Suprapubic skin (tissue), 4 donors: ENCODE results near the gene SLC22A23. TPM values are rescaled to one million over a fixed set of nuclear protein-coding genes. Genes with fewer than 3 reads are reported as not detected.

Source experiments
- DNase-seq, 2 donors: peaks; one replicate each; pipeline ENCODE4 v3.0.0-alpha.2; 2019; ENCODE audit warnings: low spot score in 2 of 2
- H3K27ac ChIP-seq: fragments of 200-600 bp; sonication (generic); one replicate; pipeline ENCODE4 v1.5.1; 2019
- H3K27me3 ChIP-seq: fragments of 200-600 bp; sonication (generic); one replicate; pipeline ENCODE4 v1.5.1; 2019
- H3K36me3 ChIP-seq: fragments of 200-600 bp; sonication (generic); one replicate; pipeline ENCODE4 v1.5.1; 2019
- H3K4me1 ChIP-seq: fragments of 200-600 bp; sonication (generic); one replicate; pipeline ENCODE4 v1.5.1; 2019
- H3K4me3 ChIP-seq: fragments of 200-600 bp; sonication (generic); one replicate; pipeline ENCODE4 v1.5.1; 2019; ENCODE audit warnings: mild to moderate bottlenecking
- H3K9me3 ChIP-seq: fragments of 200-600 bp; sonication (generic); one replicate; pipeline ENCODE4 v1.5.1; 2019
- CTCF ChIP-seq, 2 donors: fragments of 200-600 bp in 1 of 2; fragments of 450-650 bp in 1 of 2; sonication (generic) in 1 of 2; IDR thresholded peaks; one replicate each; pipeline ENCODE4 v1.5.1; 2016 to 2019; ENCODE audit warnings: antibody characterized with exemption in 2 of 2, mild to moderate bottlenecking in 1 of 2, moderate library complexity in 1 of 2
- EP300 ChIP-seq: sonication (generic); formaldehyde crosslinking; IDR thresholded peaks from one replicate; pipeline ENCODE4 v1.6.1; 2017; ENCODE audit warnings: antibody characterized with exemption
- POLR2A ChIP-seq, 2 donors: fragments of 450-650 bp; IDR thresholded peaks; one replicate each; pipeline ENCODE4 v1.6.1; 2017; ENCODE audit warnings: antibody characterized with exemption in 2 of 2, mild to moderate bottlenecking in 2 of 2, moderate library complexity in 2 of 2
- POLR2AphosphoS5 ChIP-seq, 3 donors: sonication (generic); formaldehyde crosslinking; IDR thresholded peaks; one replicate each; pipeline ENCODE4 v1.6.1; 2017; ENCODE audit warnings: antibody characterized with exemption in 3 of 3
- WGBS: methylation state at CpG from one replicate; pipeline ENCODE4 v1.1.5; 2018; 5-methylcytosine and 5-hydroxymethylcytosine counted together
- total RNA-seq, 4 donors: library from RNA; depleted of rRNA; stranded (reverse); fragments of >200 nt; gene quantifications; one replicate each; pipeline ENCODE4 v1.1.0, GENCODE V29; 2016

SLC22A23 gene
- total RNA-seq, 4 donors from 2014 or later, result 38.2 to 59.8 (median 48.1) TPM

- Histone ChIP-seq H3K36me3 (no peaks in the 10 kb centered on the region), H3K27me3 (no peaks in the 10 kb centered on the region), H3K27ac (peak overlapping the region; percentile 4), H3K9me3 (no peaks in the 10 kb centered on the region), H3K4me1 (peaks cover 59% of the 10 kb centered on the region), H3K4me3 (no peak overlapping the region)
- no peak for DNase-seq
- TF ChIP-seq POLR2A (IDR thresholded peaks at IDR 0.05) (no peak), CTCF (IDR thresholded peaks at IDR 0.05) (no peak), EP300 (no peak), POLR2AphosphoS5 (IDR thresholded peaks at IDR 0.05) (no peak)
- 65% methylated on average over 2 of the region's 2 CpGs for WGBS
Measured at GRCh38 chr6:3425574-3425973, 31.3 kb downstream of the SLC22A23 start.

GRCh38 chr6:3424185-3424927 lies 32.5 kb downstream of the SLC22A23 start:
- no peak for TF ChIP-seq EP300
- no peak for TF ChIP-seq POLR2A (IDR thresholded peaks at IDR 0.05)
- H3K4me1 ChIP-seq, result peaks cover 61% of the 10 kb centered on the region
- no peaks in the 10 kb centered on the region for H3K27me3 ChIP-seq
- H3K27ac ChIP-seq, result no peak overlapping the region
- H3K36me3 ChIP-seq, result no peaks in the 10 kb centered on the region
- WGBS, result 95% methylated on average over 9 of the region's 9 CpGs
- no peak overlapping the region for H3K4me3 ChIP-seq
- DNase-seq, result no peak
- H3K9me3 ChIP-seq, result no peaks in the 10 kb centered on the region

DNA sequence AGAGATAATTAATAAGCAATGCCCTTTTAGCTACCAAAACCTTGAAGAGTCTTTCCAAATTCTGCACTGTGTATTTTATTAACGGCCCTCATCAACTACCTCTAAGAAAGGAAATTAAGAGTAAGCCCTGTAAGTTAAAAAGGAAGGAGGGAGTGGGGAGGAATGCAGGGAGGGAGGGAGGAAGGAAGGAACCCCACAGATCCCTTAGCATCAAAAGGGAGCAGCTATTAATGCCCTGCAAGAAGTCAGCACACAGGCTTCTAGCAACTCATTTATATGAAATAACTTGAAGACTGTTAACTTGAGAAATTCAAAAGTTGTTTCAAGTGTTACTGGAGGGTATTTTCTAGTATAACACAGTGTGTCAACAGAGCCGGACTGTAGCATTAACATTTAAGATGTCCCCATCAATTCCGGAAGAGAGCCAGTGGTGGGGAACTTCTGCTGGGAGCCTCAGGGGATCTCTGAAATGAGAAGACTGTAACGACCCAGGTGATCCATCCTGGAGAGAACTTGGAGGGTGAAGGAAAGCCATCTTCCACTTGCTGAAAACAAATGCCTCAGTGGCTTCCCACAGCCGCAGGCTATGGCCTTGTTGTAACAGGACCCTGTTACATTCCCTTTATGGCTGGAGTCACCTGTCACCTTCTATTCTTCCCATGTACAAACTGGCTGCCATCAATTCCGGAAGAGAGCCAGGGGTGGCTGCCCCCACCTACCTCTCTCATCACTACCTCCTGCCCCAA lies 33.2 kb downstream of the SLC22A23 start:
- Histone ChIP-seq H3K27me3 (no peaks in the 10 kb centered on the region), H3K4me1 (peaks cover 60% of the 10 kb centered on the region), H3K27ac (no peak overlapping the region), H3K36me3 (no peaks in the 10 kb centered on the region), H3K9me3 (no peaks in the 10 kb centered on the region), H3K4me3 (no peak overlapping the region)
- 86% methylated on average over 6 of the region's 6 CpGs for WGBS
- no peak for TF ChIP-seq EP300
- no peak for TF ChIP-seq CTCF (IDR thresholded peaks at IDR 0.05)
- no peak for TF ChIP-seq POLR2A (IDR thresholded peaks at IDR 0.05)
- no peak for TF ChIP-seq POLR2AphosphoS5 (IDR thresholded peaks at IDR 0.05)
- DNase-seq, result no peak

DNA sequence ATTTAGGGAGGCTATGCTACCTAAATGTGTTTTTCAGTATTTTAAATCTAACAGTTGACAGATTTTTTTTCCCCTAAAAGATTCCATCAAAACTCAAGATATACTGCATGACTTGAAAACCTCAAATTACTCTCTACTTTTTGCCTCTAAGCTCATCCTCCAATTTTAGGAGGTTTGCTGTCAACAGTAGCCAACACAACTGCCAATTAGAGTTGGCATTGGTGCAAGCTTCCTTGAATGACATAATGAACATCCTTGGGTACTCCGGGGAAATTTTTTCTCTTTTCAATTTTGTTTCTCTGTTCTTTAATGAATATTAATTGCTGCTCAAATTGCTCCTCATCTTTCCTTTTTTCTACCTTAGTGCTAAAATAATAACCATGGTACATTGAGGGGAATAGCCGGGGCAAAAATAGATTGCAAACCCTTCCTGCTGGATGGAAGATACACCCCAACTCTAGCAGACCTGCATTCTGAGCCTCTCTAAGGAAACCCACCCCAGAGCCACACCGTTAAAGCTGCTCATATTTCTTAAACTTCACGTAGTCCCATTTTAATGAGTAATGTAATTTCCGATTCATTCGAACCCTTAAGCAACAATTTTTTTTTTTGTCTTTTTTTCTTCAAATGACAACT lies 34.3 kb downstream of the SLC22A23 start:
- no peaks in the 10 kb centered on the region for H3K36me3 ChIP-seq
- peaks cover 52% of the 10 kb centered on the region for H3K4me1 ChIP-seq
- no peak overlapping the region for H3K4me3 ChIP-seq
- no peaks in the 10 kb centered on the region for H3K27me3 ChIP-seq
- no peaks in the 10 kb centered on the region for H3K9me3 ChIP-seq
- no peak for DNase-seq
- TF ChIP-seq POLR2AphosphoS5 (IDR thresholded peaks at IDR 0.05), result no peak
- TF ChIP-seq EP300, result no peak
- TF ChIP-seq CTCF (IDR thresholded peaks at IDR 0.05), result no peak
- TF ChIP-seq POLR2A (IDR thresholded peaks at IDR 0.05), result no peak
- H3K27ac ChIP-seq, result no peak overlapping the region
- whole genome bisulfite sequencing, result 76% methylated on average over 6 of the region's 6 CpGs

DNA sequence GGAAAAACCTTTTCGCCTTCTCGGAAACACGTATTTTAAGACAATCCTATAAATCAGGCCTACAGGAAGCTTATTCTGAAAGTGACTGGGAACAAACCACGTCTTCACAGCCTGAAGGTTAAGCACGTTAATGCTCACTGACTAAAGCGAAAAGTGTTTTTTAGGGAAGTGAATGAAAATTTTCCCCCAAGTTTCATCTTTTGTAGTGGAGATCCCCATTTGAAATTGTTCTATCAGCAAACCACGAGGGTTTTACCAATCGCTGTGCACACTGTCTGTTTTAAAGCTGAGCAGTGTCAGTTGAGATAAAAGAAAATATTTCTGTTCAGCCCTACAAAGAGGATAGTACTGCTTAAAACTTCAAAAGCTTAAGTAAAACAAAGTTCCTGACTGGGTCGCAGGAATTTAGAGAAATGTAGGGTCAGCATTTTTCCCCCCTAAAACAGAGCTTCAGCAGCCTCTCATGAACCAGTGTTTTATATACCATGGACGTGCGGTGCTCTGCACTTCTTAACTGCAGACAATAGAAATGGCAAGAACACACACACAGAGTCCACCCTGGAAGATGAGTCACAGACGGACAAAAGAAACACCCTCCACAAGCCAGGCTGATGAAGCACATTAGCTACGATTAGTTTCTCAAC lies 34.9 kb downstream of the SLC22A23 start:
- peaks cover 50% of the 10 kb centered on the region for H3K4me1 ChIP-seq
- DNase-seq, result peak in 1 of 2 donors; percentile 20

More for the DNA sequence above, 34.9 kb downstream of the SLC22A23 start:
- Histone ChIP-seq H3K4me3 (no peak overlapping the region), H3K36me3 (no peaks in the 10 kb centered on the region), H3K9me3 (no peaks in the 10 kb centered on the region), H3K27ac (no peak overlapping the region), H3K27me3 (no peaks in the 10 kb centered on the region)
- no peak for TF ChIP-seq POLR2AphosphoS5 (IDR thresholded peaks at IDR 0.05)
- TF ChIP-seq EP300, result no peak
- no peak for TF ChIP-seq POLR2A (IDR thresholded peaks at IDR 0.05)
- TF ChIP-seq CTCF (IDR thresholded peaks at IDR 0.05), result no peak
- WGBS, result 69% methylated on average over 13 of the region's 13 CpGs
